AG04450 (cell line): Measurements from ENCODE around the gene MESP2. TPM values are rescaled to one million over a fixed set of nuclear protein-coding genes. Genes with fewer than 3 reads are reported as not detected.

Experiments
- CTCF ChIA-PET: fragments of 300-600, 350-600 bp; formaldehyde crosslinking; extraction: SDS; loops from one replicate; lab custom pipeline; 2022; ENCODE audit warnings: antibody characterized with exemption, inconsistent platforms; lab: Charles Lee
- POLR2A ChIA-PET: fragments of 350-600 bp; formaldehyde crosslinking; extraction: SDS; loops from one replicate; lab custom pipeline; 2021; ENCODE audit warnings: antibody characterized with exemption, inconsistent platforms; lab: Yijun Ruan, JAX
- DNase-seq: peaks from one replicate; pipeline ENCODE4 v3.0.0-alpha.2; 2011; ENCODE audit warnings: low read depth, low spot score
- H3K27ac ChIP-seq: one replicate; pipeline ENCODE4 v1.5.1; 2012; ENCODE audit warnings: low read depth, low read length, control low read depth
- H3K27me3 ChIP-seq: one replicate; pipeline ENCODE4 v1.6.0; 2012; ENCODE audit warnings: low read length; ENCODE audit not compliant: control insufficient read depth, insufficient read depth
- H3K4me3 ChIP-seq: 2 replicates; pipeline ENCODE4 v1.5.1; 2011; ENCODE audit warnings: mild to moderate bottlenecking, low read depth, low read length, control low read depth
- H3K9me3 ChIP-seq: 2 replicates; pipeline ENCODE4 v1.5.1; 2012; ENCODE audit warnings: low read length; ENCODE audit not compliant: control insufficient read depth, insufficient read depth
- polyA plus RNA-seq: library from polyadenylated mRNA; depleted of rRNA; stranded (reverse); fragments of >200 nt; gene quantifications from 2 replicates; pipeline ENCODE4 v1.2.3, GENCODE V29; 2011
- TF ChIP-seq, protein P1 (sequence below): IDR thresholded peaks from 2 replicates; pipeline ENCODE4 v1.5.1; 2011; ENCODE audit warnings: low read depth, low read length, control low read depth, inconsistent platforms

MESP2 gene
- polyA plus RNA-seq, 1 experiment, result 0.20 TPM

DNA sequence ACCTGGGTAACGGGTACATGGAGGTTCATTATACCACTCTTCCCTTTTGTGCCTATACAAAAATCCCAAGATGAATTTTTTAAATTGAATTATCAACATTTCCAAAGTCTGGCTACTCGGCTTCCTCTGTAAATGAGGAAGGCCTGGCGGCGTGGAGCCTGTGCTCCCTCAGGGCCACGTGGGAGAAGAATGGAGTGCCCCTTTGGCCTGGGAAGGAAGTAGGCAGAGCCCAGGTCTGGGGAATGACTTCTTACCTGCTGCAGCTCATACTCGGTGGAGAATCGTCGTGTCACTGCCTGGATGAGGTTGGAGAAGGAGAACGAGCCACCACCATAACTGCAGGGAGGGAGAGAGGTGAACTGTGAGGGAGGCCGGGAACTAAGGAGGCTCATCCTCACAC is 14.1 kb downstream of the MESP2 start:
- no peak overlapping the region for H3K4me3 ChIP-seq
- TF ChIP-seq, protein P1, sequence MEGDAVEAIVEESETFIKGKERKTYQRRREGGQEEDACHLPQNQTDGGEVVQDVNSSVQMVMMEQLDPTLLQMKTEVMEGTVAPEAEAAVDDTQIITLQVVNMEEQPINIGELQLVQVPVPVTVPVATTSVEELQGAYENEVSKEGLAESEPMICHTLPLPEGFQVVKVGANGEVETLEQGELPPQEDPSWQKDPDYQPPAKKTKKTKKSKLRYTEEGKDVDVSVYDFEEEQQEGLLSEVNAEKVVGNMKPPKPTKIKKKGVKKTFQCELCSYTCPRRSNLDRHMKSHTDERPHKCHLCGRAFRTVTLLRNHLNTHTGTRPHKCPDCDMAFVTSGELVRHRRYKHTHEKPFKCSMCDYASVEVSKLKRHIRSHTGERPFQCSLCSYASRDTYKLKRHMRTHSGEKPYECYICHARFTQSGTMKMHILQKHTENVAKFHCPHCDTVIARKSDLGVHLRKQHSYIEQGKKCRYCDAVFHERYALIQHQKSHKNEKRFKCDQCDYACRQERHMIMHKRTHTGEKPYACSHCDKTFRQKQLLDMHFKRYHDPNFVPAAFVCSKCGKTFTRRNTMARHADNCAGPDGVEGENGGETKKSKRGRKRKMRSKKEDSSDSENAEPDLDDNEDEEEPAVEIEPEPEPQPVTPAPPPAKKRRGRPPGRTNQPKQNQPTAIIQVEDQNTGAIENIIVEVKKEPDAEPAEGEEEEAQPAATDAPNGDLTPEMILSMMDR, result no peak
- ChIA-PET CTCF (no interaction called here), POLR2A (no interaction called here)
- peaks cover 13% of the 10 kb centered on the region for H3K9me3 ChIP-seq
- no peaks in the 10 kb centered on the region for H3K27me3 ChIP-seq
- DNase-seq, result no peak
- H3K27ac ChIP-seq, result no peak overlapping the region

DNA sequence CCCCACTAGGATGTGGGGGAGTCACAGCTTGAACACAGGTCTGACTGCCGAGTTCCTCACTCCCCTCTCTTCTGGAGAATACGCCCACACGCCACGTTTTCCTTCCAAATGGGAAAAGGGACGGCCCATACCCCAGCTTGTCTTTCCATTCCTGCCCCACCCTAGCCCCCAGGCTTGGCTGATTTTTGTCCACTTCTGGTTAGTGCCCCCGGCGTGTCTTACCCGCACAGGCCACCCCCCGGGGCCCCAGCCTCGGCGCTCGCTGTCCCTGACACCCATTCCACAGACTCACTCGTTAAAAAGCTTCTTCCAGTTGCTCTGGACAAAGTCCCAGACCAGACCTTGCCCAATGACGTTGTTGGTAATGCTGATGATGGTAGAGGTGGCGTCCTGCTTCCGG is 14.5 kb downstream of the MESP2 start:
- no peak overlapping the region for H3K27ac ChIP-seq
- no peak overlapping the region for H3K4me3 ChIP-seq
- no peak for DNase-seq
- ChIA-PET CTCF (no interaction called here), POLR2A (interaction anchor here (1.2 kb wide), 1 partner anchor 12 kb away, joined by 4 read pairs; no protein-coding TSS in a partner anchor)
- H3K27me3 ChIP-seq, result no peaks in the 10 kb centered on the region
- H3K9me3 ChIP-seq, result peaks cover 13% of the 10 kb centered on the region
- TF ChIP-seq, protein P1, result no peak

GRCh38 chr15:89792106-89792805 is 16.1 kb downstream of the MESP2 start:
- ChIA-PET POLR2A (no interaction called here), CTCF (no interaction called here)
- Histone ChIP-seq H3K27me3 (no peaks in the 10 kb centered on the region), H3K9me3 (peaks cover 14% of the 10 kb centered on the region), H3K27ac (no peak overlapping the region), H3K4me3 (no peak overlapping the region)
- TF ChIP-seq, protein P1, result no peak
- DNase-seq, result no peak

DNA sequence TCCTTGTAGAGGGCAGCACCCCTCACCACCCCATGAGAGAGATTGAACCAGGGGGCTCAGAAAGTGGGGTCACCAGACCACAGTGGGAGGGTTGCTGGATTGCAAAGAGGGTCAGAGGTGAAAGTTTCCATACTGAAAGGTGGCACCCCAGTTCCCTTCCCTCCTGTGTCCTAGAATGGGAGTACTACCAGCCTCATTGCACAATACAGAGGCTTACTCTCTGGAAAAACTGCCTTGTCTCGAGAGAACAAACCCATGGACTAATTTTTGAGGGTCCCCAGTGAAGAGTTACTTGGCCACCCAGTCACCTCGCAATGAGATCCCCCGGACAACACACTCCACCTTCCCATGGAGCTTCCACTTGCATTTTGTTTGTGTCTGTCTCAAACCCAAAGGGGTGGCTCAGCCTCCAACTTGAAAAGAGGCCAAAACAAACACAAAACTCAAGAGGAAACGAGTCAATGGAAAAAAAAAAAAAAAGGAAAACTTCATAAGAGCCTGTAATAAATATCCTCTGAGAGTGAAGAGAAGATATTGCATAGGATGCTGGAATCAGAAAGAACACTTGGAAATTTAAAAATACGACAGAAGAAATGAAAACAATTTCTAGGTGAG is 18.6 kb downstream of the MESP2 start:
- CTCF ChIA-PET, result interaction anchor here (0.5 to 2.8 kb wide), 4 partner anchors 34 to 79 kb away, joined by 3 to 18 read pairs (median 3); no protein-coding TSS in a partner anchor

More for the DNA sequence above, 18.6 kb downstream of the MESP2 start:
- Histone ChIP-seq H3K27ac (peak overlapping the region; percentile 2), H3K9me3 (peaks cover 5% of the 10 kb centered on the region; the same call in 1 of the 2 replicates), H3K27me3 (no peaks in the 10 kb centered on the region), H3K4me3 (no peak overlapping the region)
- DNase-seq, result no peak
- TF ChIP-seq, protein P1, result no peak
- POLR2A ChIA-PET, result no interaction called here
